BJ (cell line): ENCODE results near the gene LRMDA. TPM values are rescaled to one million over a fixed set of nuclear protein-coding genes. Genes with fewer than 3 reads are reported as not detected.

Source experiments
- CTCF ChIA-PET: fragments of 350-600 bp; formaldehyde crosslinking; extraction: SDS; loops from one replicate; lab custom pipeline; 2021; ENCODE audit warnings: antibody characterized with exemption, inconsistent platforms; lab: Yijun Ruan, JAX
- POLR2A ChIA-PET: fragments of 300-600 bp; sonication (Branson Sonifier 250); formaldehyde crosslinking; extraction: SDS; loops from one replicate; lab custom pipeline; 2021; ENCODE audit warnings: antibody characterized with exemption; lab: Charles Lee
- DNase-seq: peaks from one replicate; pipeline ENCODE4 v3.0.0-alpha.2; 2011; ENCODE audit warnings: low read depth
- H3K27me3 ChIP-seq: 2 replicates; pipeline ENCODE4 v1.6.0; 2011; ENCODE audit warnings: low read length; ENCODE audit not compliant: control insufficient read depth, insufficient read depth
- H3K36me3 ChIP-seq: 2 replicates; pipeline ENCODE4 v1.5.1; 2011; ENCODE audit warnings: low read length; ENCODE audit not compliant: control insufficient read depth, insufficient read depth
- H3K4me3 ChIP-seq: 2 replicates; pipeline ENCODE4 v1.5.1; 2011; ENCODE audit warnings: low read depth, mild to moderate bottlenecking, control low read depth, low read length
- CTCF ChIP-seq: IDR thresholded peaks from 2 replicates; pipeline ENCODE4 v1.5.1; 2011; ENCODE audit warnings: low read depth, mild to moderate bottlenecking, control low read depth, inconsistent platforms, low read length, moderate library complexity; ENCODE audit not compliant: insufficient read depth
- polyA plus RNA-seq: library from polyadenylated mRNA; depleted of rRNA; stranded (reverse); fragments of >200 nt; gene quantifications from 2 replicates; pipeline ENCODE4 v1.2.3, GENCODE V29; 2011

LRMDA gene
- polyA plus RNA-seq, 1 experiment, result not detected

- CTCF ChIA-PET, result interaction anchor here (1.0 to 1.3 kb wide), 2 partner anchors 13 to 26 kb away, joined by 3 read pairs; no protein-coding TSS in a partner anchor
Observed at GRCh38 chr10:76469675-76470074, 1038.3 kb downstream of the LRMDA start.

GRCh38 chr10:76479103-76479790 lies 1047.8 kb downstream of the LRMDA start:
- Histone ChIP-seq H3K36me3 (no peaks in the 10 kb centered on the region), H3K27me3 (no peaks in the 10 kb centered on the region), H3K4me3 (no peak overlapping the region)
- DNase-seq, result no peak
- no peak for TF ChIP-seq CTCF
- POLR2A ChIA-PET, result no interaction called here
- CTCF ChIA-PET, result interaction anchor here (1.4 kb wide), 1 partner anchor 11 kb away, joined by 3 read pairs; no protein-coding TSS in a partner anchor

More at GRCh38 chr10:76469675-76470074, 1038.3 kb downstream of the LRMDA start:
- H3K27me3 ChIP-seq, result no peaks in the 10 kb centered on the region
- no peaks in the 10 kb centered on the region for H3K36me3 ChIP-seq
- no peak for DNase-seq
- H3K4me3 ChIP-seq, result no peak overlapping the region
- TF ChIP-seq CTCF, result no peak
- POLR2A ChIA-PET, result no interaction called here

- Histone ChIP-seq H3K27me3 (no peaks in the 10 kb centered on the region), H3K36me3 (no peaks in the 10 kb centered on the region), H3K4me3 (no peak overlapping the region)
- no peak for TF ChIP-seq CTCF
- DNase-seq, result no peak
- ChIA-PET POLR2A (no interaction called here), CTCF (interaction anchor here (1.2 kb wide), 1 partner anchor 10 kb away, joined by 5 read pairs; no protein-coding TSS in a partner anchor)
Observed at GRCh38 chr10:76481178-76481577, 1049.8 kb downstream of the LRMDA start.

GRCh38 chr10:76487582-76487981 lies 1056.2 kb downstream of the LRMDA start:
- TF ChIP-seq CTCF, result no peak
- ChIA-PET CTCF (no interaction called here), POLR2A (no interaction called here)
- no peak for DNase-seq
- no peaks in the 10 kb centered on the region for H3K36me3 ChIP-seq
- no peaks in the 10 kb centered on the region for H3K27me3 ChIP-seq
- H3K4me3 ChIP-seq, result no peak overlapping the region

- no peak for TF ChIP-seq CTCF
- no peak for DNase-seq
- Histone ChIP-seq H3K36me3 (no peaks in the 10 kb centered on the region), H3K4me3 (no peak overlapping the region), H3K27me3 (no peaks in the 10 kb centered on the region)
- ChIA-PET POLR2A (no interaction called here), CTCF (no interaction called here)
Observed at GRCh38 chr10:76488602-76489001, 1057.2 kb downstream of the LRMDA start.
